ENCODE data around the gene GBP2.

DNA sequence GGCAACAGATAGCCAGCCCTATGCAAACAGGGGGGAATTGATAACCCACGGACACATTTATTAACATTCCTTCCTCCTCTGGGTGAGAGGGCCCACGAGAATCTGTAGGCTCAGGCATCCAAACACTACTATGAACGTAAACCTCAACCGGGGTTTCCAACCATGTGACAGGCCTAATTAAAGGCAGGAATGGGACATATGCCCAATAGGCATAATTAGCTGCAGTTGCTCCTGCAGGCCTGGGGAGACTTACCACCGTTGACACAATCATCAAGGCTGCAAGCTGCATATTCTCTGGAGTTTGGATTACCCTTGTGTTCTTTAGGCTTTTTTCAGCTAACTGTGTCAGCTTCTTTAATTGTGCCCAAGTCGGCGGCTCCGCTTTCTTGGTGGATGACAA, 38.7 kb downstream of the GBP2 start:
- TF ChIP-seq, protein P1, sequence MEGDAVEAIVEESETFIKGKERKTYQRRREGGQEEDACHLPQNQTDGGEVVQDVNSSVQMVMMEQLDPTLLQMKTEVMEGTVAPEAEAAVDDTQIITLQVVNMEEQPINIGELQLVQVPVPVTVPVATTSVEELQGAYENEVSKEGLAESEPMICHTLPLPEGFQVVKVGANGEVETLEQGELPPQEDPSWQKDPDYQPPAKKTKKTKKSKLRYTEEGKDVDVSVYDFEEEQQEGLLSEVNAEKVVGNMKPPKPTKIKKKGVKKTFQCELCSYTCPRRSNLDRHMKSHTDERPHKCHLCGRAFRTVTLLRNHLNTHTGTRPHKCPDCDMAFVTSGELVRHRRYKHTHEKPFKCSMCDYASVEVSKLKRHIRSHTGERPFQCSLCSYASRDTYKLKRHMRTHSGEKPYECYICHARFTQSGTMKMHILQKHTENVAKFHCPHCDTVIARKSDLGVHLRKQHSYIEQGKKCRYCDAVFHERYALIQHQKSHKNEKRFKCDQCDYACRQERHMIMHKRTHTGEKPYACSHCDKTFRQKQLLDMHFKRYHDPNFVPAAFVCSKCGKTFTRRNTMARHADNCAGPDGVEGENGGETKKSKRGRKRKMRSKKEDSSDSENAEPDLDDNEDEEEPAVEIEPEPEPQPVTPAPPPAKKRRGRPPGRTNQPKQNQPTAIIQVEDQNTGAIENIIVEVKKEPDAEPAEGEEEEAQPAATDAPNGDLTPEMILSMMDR (IDR thresholded peaks at IDR 0.05): no peak
- no peak for TF ChIP-seq POLR2AphosphoS5 (IDR thresholded peaks at IDR 0.05; ENCODE audit: insufficient read depth in 1 of 2, low read depth in 1 of 2)
- TF ChIP-seq POLR2A (IDR thresholded peaks at IDR 0.05): no peak

Measured in vagina (tissue), 2 donors.